ENCODE measurements around the gene KCNAB2. TPM values are rescaled to one million over a fixed set of nuclear protein-coding genes. Genes with fewer than 3 reads are reported as not detected.

The KCNAB2 gene
- total RNA-seq, 1 experiment from 2014 or later, result 28.5 TPM

DNA sequence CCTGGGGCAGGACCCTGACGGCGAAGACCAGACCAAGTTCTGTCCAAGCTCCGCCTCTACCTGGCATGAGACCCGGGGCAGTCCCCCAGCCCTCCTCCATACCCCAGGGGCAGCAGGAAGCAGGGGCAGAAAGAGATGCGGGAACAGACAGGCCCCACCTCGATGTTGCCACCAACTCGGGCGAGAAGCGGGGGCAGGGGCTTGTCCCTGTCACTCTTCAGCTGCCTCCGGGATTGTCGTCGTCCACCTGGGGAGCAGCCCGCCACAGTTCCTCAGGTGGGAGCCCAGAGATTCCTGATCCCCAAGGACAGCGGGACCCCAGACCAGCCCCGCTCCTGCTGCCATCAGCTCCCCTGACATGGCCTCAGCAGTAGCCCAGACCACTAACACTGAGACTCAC, 79.7 kb downstream of the KCNAB2 start:
- H4K20me1 ChIP-seq (ENCODE audit: low read length), result no peaks in the 10 kb centered on the region
- no peak overlapping the region for H3K4me2 ChIP-seq (ENCODE audit: low read length)
- BruUV-seq (replicated peaks), result no TSS peak
- H3K79me2 ChIP-seq (ENCODE audit: low read length), result no peaks in the 10 kb centered on the region
- no peak overlapping the region for H3K27ac ChIP-seq (ENCODE audit: low read length)
- ChIA-PET POLR2A (ENCODE audit: unreplicated experiment) (no interaction called here), CTCF (no interaction called here)
- no peaks in the 10 kb centered on the region for H3F3A ChIP-seq (ENCODE audit: low read length, unreplicated experiment)
- no peak overlapping the region for H3K4me3 ChIP-seq (ENCODE audit: low read length)
- no peak for DNase-seq
- H2AFZ ChIP-seq (ENCODE audit: low read length), result no peak overlapping the region
- no peaks in the 10 kb centered on the region for H3K27me3 ChIP-seq (ENCODE audit: low read length)
- H3K9me3 ChIP-seq (ENCODE audit: low read length), result no peaks in the 10 kb centered on the region
- ATAC-seq, result no peak
- H3K4me1 ChIP-seq (ENCODE audit: insufficient read depth, low read length), result no peaks in the 10 kb centered on the region
- no peaks in the 10 kb centered on the region for H3K9me2 ChIP-seq (replicated peaks; ENCODE audit: low read length)
- intact Hi-C loops (cut with micrococcal nuclease), result no loop called here
- no peak for TF ChIP-seq EZH2phosphoT487 (IDR thresholded peaks at IDR 0.05; ENCODE audit: borderline replicate concordance, low read length)
- no peak for TF ChIP-seq EZH2 (IDR thresholded peaks at IDR 0.05; ENCODE audit: low read length, unreplicated experiment)
- TF ChIP-seq, protein P1, sequence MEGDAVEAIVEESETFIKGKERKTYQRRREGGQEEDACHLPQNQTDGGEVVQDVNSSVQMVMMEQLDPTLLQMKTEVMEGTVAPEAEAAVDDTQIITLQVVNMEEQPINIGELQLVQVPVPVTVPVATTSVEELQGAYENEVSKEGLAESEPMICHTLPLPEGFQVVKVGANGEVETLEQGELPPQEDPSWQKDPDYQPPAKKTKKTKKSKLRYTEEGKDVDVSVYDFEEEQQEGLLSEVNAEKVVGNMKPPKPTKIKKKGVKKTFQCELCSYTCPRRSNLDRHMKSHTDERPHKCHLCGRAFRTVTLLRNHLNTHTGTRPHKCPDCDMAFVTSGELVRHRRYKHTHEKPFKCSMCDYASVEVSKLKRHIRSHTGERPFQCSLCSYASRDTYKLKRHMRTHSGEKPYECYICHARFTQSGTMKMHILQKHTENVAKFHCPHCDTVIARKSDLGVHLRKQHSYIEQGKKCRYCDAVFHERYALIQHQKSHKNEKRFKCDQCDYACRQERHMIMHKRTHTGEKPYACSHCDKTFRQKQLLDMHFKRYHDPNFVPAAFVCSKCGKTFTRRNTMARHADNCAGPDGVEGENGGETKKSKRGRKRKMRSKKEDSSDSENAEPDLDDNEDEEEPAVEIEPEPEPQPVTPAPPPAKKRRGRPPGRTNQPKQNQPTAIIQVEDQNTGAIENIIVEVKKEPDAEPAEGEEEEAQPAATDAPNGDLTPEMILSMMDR (conservative IDR thresholded peaks at IDR 0.05; ENCODE audit: low read depth, low read length), result no peak
- H3K9ac ChIP-seq (ENCODE audit: low read length), result no peak overlapping the region
- no peaks in the 10 kb centered on the region for H3K36me3 ChIP-seq (ENCODE audit: low read depth, low read length)

DNA sequence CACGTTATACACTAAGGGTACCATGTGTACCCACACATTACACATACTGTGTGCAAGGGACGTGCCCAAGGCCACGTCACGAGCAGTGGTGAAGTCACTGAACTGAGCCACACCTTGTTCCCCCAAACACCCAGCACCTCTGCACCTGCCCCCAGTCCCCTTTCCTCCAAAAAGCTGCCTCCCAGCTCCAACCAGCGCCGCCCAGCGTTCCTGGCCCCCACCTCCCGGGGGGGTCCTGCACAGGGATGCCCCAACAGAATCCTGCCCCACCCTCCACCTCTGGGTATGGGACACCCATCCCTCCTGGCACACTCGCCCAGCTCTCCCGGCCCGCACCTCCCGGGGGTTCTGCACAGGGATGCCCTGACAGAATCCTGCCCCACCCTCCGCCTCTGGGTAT, 80.3 kb downstream of the KCNAB2 start:
- DNase-seq (no peak), ATAC-seq (no peak)
- H3F3A ChIP-seq (ENCODE audit: low read length, unreplicated experiment), result no peaks in the 10 kb centered on the region
- H3K27me3 ChIP-seq (ENCODE audit: low read length), result no peaks in the 10 kb centered on the region
- no peak overlapping the region for H2AFZ ChIP-seq (ENCODE audit: low read length)
- H3K9me2 ChIP-seq (replicated peaks; ENCODE audit: low read length), result no peaks in the 10 kb centered on the region
- H3K4me3 ChIP-seq (ENCODE audit: low read length), result no peak overlapping the region
- no peaks in the 10 kb centered on the region for H3K79me2 ChIP-seq (ENCODE audit: low read length)
- intact Hi-C loops (cut with micrococcal nuclease), result no loop called here
- no peak for TF ChIP-seq EZH2 (IDR thresholded peaks at IDR 0.05; ENCODE audit: low read length, unreplicated experiment)
- no peak for TF ChIP-seq EZH2phosphoT487 (IDR thresholded peaks at IDR 0.05; ENCODE audit: borderline replicate concordance, low read length)
- TF ChIP-seq, protein P1 (conservative IDR thresholded peaks at IDR 0.05; ENCODE audit: low read depth, low read length), result no peak
- H3K9ac ChIP-seq (ENCODE audit: low read length), result no peak overlapping the region
- H3K27ac ChIP-seq (ENCODE audit: low read length), result no peak overlapping the region
- no TSS peak for BruUV-seq (replicated peaks)
- no peak overlapping the region for H3K4me2 ChIP-seq (ENCODE audit: low read length)
- H3K4me1 ChIP-seq (ENCODE audit: insufficient read depth, low read length), result no peaks in the 10 kb centered on the region
- no peaks in the 10 kb centered on the region for H3K36me3 ChIP-seq (ENCODE audit: low read depth, low read length)
- POLR2A ChIA-PET (ENCODE audit: unreplicated experiment), result no interaction called here
- no peaks in the 10 kb centered on the region for H4K20me1 ChIP-seq (ENCODE audit: low read length)
- H3K9me3 ChIP-seq (ENCODE audit: low read length), result no peaks in the 10 kb centered on the region
- CTCF ChIA-PET, result no interaction called here

DNA sequence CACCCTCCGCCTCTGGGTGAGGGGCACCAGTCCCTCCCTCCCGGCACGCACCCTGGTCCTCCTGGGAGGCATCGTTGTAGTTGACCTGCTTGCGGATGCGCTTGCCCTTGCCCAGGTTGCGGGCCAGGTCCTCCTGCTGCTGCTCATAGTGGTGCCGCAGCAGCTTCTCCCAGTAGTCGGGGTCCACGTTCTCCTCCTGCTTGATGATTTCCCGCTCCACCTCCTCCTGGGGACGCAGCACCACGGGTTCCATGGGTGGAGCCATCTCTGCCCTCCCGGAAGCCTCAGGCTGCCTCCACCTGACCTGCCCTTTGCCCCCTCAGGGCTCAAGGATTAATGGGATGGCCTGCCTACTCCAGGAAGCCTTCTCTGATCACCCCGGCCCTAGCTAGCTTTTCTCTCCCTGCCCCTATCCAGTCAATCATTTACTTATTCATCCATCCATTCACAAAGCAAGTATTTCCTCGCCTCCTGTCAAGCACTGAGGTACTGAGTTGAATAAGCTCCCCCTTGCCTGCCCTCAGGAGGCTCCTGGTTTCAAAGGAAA, 80.9 kb downstream of the KCNAB2 start:
- Histone ChIP-seq H2AFZ (ENCODE audit: low read length) (no peak overlapping the region), H3K9me3 (ENCODE audit: low read length) (no peaks in the 10 kb centered on the region), H3K9me2 (replicated peaks; ENCODE audit: low read length) (no peaks in the 10 kb centered on the region), H3K4me1 (ENCODE audit: insufficient read depth, low read length) (no peaks in the 10 kb centered on the region), H3K27ac (ENCODE audit: low read length) (no peak overlapping the region), H3K36me3 (ENCODE audit: low read depth, low read length) (no peaks in the 10 kb centered on the region), H3F3A (ENCODE audit: low read length, unreplicated experiment) (no peaks in the 10 kb centered on the region), H3K27me3 (ENCODE audit: low read length) (no peaks in the 10 kb centered on the region), H3K9ac (ENCODE audit: low read length) (no peak overlapping the region), H3K79me2 (ENCODE audit: low read length) (no peaks in the 10 kb centered on the region), H3K4me2 (ENCODE audit: low read length) (no peak overlapping the region), H3K4me3 (ENCODE audit: low read length) (no peak overlapping the region), H4K20me1 (ENCODE audit: low read length) (no peaks in the 10 kb centered on the region)
- ChIA-PET POLR2A (ENCODE audit: unreplicated experiment) (no interaction called here), CTCF (no interaction called here)
- no TSS peak for BruUV-seq (replicated peaks)
- intact Hi-C loops (cut with micrococcal nuclease), result no loop called here
- TF ChIP-seq EZH2 (IDR thresholded peaks at IDR 0.05; ENCODE audit: low read length, unreplicated experiment) (no peak), EZH2phosphoT487 (IDR thresholded peaks at IDR 0.05; ENCODE audit: borderline replicate concordance, low read length) (no peak)
- TF ChIP-seq, protein P1 (conservative IDR thresholded peaks at IDR 0.05; ENCODE audit: low read depth, low read length), result no peak
- ATAC-seq, result no peak
- no peak for DNase-seq
